OCI-LY3 (cell line): ENCODE results near the gene UBAP2.
"Not testable (repeated sequence)": the region's sequence is repeated elsewhere in the genome, so short reads cannot be mapped to it uniquely, and the experiment has no call there.

Experiments
- CTCF ChIP-seq: fragments of 200-600, 300-600 bp; sonication (generic); IDR thresholded peaks from 2 replicates; pipeline ENCODE4 v1.5.1; 2014; ENCODE audit warnings: antibody characterized with exemption, low read length, low read depth
- EZH2phosphoT487 ChIP-seq: fragments of 200-600 bp; shearing (Covaris generic); IDR thresholded peaks from 2 replicates; pipeline ENCODE4 v1.6.1; 2018; ENCODE audit warnings: antibody characterized with exemption, mixed run types, low read depth

- TF ChIP-seq CTCF, EZH2phosphoT487: not testable (repeated sequence)
Measured at GRCh38 chr9:34038851-34039250, 9.8 kb downstream of the UBAP2 start.
